SU-DHL-6 (cell line): Measurements from ENCODE around the gene BUB1.
"Not testable (repeated sequence)": the region's sequence is repeated elsewhere in the genome, so short reads cannot be mapped to it uniquely, and the experiment has no call there.

Experiments
- CTCF ChIP-seq: fragments of 200-600 bp; sonication (generic); IDR thresholded peaks from one replicate; pipeline ENCODE4 v1.5.1; 2017; ENCODE audit warnings: antibody characterized with exemption, mild to moderate bottlenecking, low read length, moderate library complexity; ENCODE audit not compliant: insufficient read depth, poor library complexity, severe bottlenecking
- EZH2phosphoT487 ChIP-seq: fragments of 200-600 bp; sonication (generic), shearing (Covaris generic); conservative IDR thresholded peaks from 2 replicates; pipeline ENCODE4 v1.6.1; 2018; ENCODE audit warnings: mild to moderate bottlenecking, antibody characterized with exemption, low read length, moderate library complexity, mixed read lengths

GRCh38 chr2:110695146-110695898, 17.5 kb upstream of the BUB1 start:
- not testable (repeated sequence) for TF ChIP-seq CTCF, EZH2phosphoT487
